Stomach smooth muscle (tissue), 2 donors: Measurements from ENCODE around the gene PROX2.

ENCODE experiments used
- H3K27ac ChIP-seq: one replicate; pipeline ENCODE4 v1.7.0; 2013; ENCODE audit warnings: mild to moderate bottlenecking, low read length, inconsistent platforms
- H3K27me3 ChIP-seq, 2 donors: one replicate each; pipeline ENCODE4 v1.7.0; 2013; ENCODE audit warnings: low read length in 2 of 2; ENCODE audit not compliant: insufficient read depth in 2 of 2, control insufficient read depth in 1 of 2
- H3K36me3 ChIP-seq, 2 donors: one replicate each; pipeline ENCODE4 v1.7.0; 2013; ENCODE audit warnings: low read length in 2 of 2; ENCODE audit not compliant: control insufficient read depth in 2 of 2, insufficient read depth in 2 of 2
- H3K4me1 ChIP-seq: one replicate; pipeline ENCODE4 v1.7.0; 2013; ENCODE audit warnings: low read length; ENCODE audit not compliant: control insufficient read depth, insufficient read depth
- H3K4me3 ChIP-seq, 2 donors: one replicate each; pipeline ENCODE4 v1.7.0; 2013; ENCODE audit warnings: low read length in 2 of 2
- H3K9ac ChIP-seq, 2 donors: one replicate each; pipeline ENCODE4 v1.7.0; 2013; ENCODE audit warnings: low read length in 2 of 2, mild to moderate bottlenecking in 1 of 2
- H3K9me3 ChIP-seq, 2 donors: one replicate each; pipeline ENCODE4 v1.7.0; 2013; ENCODE audit warnings: low read length in 2 of 2; ENCODE audit not compliant: control insufficient read depth in 2 of 2
- donor health status: healthy.
- donor health status: Pancreatic carcinoma.

Gene PROX2

DNA sequence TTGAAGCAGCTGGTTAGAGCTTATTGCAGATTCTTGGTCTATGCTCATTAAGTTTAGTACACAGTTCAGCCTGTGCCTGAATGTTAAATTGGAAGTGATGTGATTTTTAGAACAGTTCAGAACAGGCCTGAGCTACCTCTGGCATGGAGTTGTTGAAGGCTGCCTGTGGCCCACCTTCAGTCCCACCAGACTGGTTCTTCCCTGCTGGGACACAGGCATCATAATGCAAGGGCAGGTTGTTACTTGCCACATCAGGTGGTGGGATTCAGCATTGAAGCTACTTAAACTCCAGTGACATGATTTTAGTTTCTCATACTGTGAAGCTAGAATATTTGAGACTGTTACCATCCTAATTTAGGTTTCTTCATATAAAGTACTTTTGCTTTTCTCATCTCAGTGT is 49.4 kb downstream of the PROX2 start:
- H3K9me3 ChIP-seq, result no peaks in the 10 kb centered on the region
- no peaks in the 10 kb centered on the region for H3K27me3 ChIP-seq
- no peak overlapping the region for H3K9ac ChIP-seq
- H3K36me3 ChIP-seq, result peaks cover 18 to 30% of the 10 kb centered on the region in 2 donors
- H3K4me1 ChIP-seq, result no peaks in the 10 kb centered on the region
- no peak overlapping the region for H3K27ac ChIP-seq
- no peak overlapping the region for H3K4me3 ChIP-seq
